ENCODE results near the gene FMN2. TPM values are rescaled to one million over a fixed set of nuclear protein-coding genes. Genes with fewer than 3 reads are reported as not detected.

FMN2 gene
- polyA plus RNA-seq, 5 donors = 1.2 to 3.0 (median 1.7) TPM

- no peak for DNase-seq
Observed at GRCh38 chr1:240198376-240198775, 106.7 kb downstream of the FMN2 start.

- DNase-seq = peak in 1 of 2 donors; percentile 45
Observed at GRCh38 chr1:240199758-240200645, 108.3 kb downstream of the FMN2 start.

GRCh38 chr1:240201931-240202330 lies 110.2 kb downstream of the FMN2 start:
- DNase-seq = no peak

- no peak for DNase-seq
Observed at GRCh38 chr1:240207073-240207709, 115.5 kb downstream of the FMN2 start.

- DNase-seq = no peak
Observed at GRCh38 chr1:240210026-240210425, 118.3 kb downstream of the FMN2 start.

GRCh38 chr1:240212556-240212955 lies 120.9 kb downstream of the FMN2 start:
- DNase-seq = no peak

- DNase-seq = no peak
Observed at GRCh38 chr1:240217403-240217802, 125.7 kb downstream of the FMN2 start.

- no peak for DNase-seq
Observed at GRCh38 chr1:240219104-240219503, 127.4 kb downstream of the FMN2 start.

GRCh38 chr1:240226102-240226501 lies 134.4 kb downstream of the FMN2 start:
- DNase-seq = no peak

- no peak for DNase-seq
Observed at GRCh38 chr1:240230816-240231215, 139.1 kb downstream of the FMN2 start.

GRCh38 chr1:240232530-240232929 lies 140.8 kb downstream of the FMN2 start:
- DNase-seq = no peak

- DNase-seq = no peak
Observed at GRCh38 chr1:240234485-240235210, 143.0 kb downstream of the FMN2 start.

GRCh38 chr1:240235521-240236288 lies 144.0 kb downstream of the FMN2 start:
- DNase-seq = no peak

- peak in 1 of 2 donors; percentile 6 for DNase-seq
Observed at GRCh38 chr1:240237305-240237721, 145.6 kb downstream of the FMN2 start.

GRCh38 chr1:240239309-240239708 lies 147.6 kb downstream of the FMN2 start:
- DNase-seq = peak in 1 of 2 donors; percentile 2

GRCh38 chr1:240241278-240241677 lies 149.6 kb downstream of the FMN2 start:
- DNase-seq = no peak

- DNase-seq = no peak
Observed at GRCh38 chr1:240242601-240243144, 151.0 kb downstream of the FMN2 start.

- DNase-seq = no peak
Observed at GRCh38 chr1:240244968-240245628, 153.4 kb downstream of the FMN2 start.

- no peak for DNase-seq
Observed at GRCh38 chr1:240245629-240246020, 153.9 kb downstream of the FMN2 start.

GRCh38 chr1:240247899-240248298 lies 156.2 kb downstream of the FMN2 start:
- DNase-seq = no peak

GRCh38 chr1:240254006-240254405 lies 162.3 kb downstream of the FMN2 start:
- DNase-seq = no peak

Data from right lung (tissue), 5 donors.